Mucosa of stomach (tissue), 1 donor: ENCODE data around the gene ANKDD1B.

Source experiments
- H3K27me3 ChIP-seq: one replicate; pipeline ENCODE4 v1.7.0; 2013; ENCODE audit warnings: mild to moderate bottlenecking, low read length; ENCODE audit not compliant: control insufficient read depth, insufficient read depth
- H3K36me3 ChIP-seq: one replicate; pipeline ENCODE4 v1.7.0; 2013; ENCODE audit warnings: low read length; ENCODE audit not compliant: control insufficient read depth, insufficient read depth
- H3K4me1 ChIP-seq: one replicate; pipeline ENCODE4 v1.7.0; 2013; ENCODE audit warnings: mild to moderate bottlenecking, low read length; ENCODE audit not compliant: control insufficient read depth, insufficient read depth
- H3K4me3 ChIP-seq: one replicate; pipeline ENCODE4 v1.7.0; 2013; ENCODE audit warnings: low read length
- H3K9ac ChIP-seq: one replicate; pipeline ENCODE4 v1.7.0; 2013; ENCODE audit warnings: mild to moderate bottlenecking, low read length, moderate library complexity
- H3K9me3 ChIP-seq: one replicate; pipeline ENCODE4 v1.7.0; 2013; ENCODE audit warnings: mild to moderate bottlenecking, low read length, moderate library complexity; ENCODE audit not compliant: control insufficient read depth
- donor health status: Pancreatic carcinoma.

ANKDD1B gene

DNA sequence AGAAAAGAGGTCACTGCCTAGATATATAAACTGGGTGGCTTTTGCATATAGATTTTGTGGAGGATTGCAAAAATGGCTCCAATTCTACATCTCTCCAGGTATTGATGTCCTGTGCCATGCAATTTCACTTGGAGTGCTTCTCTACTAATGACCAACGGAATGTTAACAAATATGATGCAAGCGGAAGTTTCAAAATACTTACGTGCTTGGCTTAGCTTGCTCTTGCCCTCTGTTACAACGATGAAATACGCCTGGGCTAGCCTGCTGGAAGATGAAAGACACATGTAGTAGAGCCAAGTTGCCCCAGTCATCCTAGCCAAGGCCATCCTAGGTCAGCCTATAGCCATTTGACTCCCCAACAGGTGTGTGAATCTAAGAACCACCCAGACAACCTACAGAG lies 109.6 kb downstream of the ANKDD1B start:
- Histone ChIP-seq H3K27me3 (no peaks in the 10 kb centered on the region), H3K4me1 (no peaks in the 10 kb centered on the region), H3K36me3 (no peaks in the 10 kb centered on the region), H3K9me3 (no peaks in the 10 kb centered on the region), H3K9ac (no peak overlapping the region), H3K4me3 (no peak overlapping the region)
